ENCODE data around the gene SEZ6L. TPM values are rescaled to one million over a fixed set of nuclear protein-coding genes. Genes with fewer than 3 reads are reported as not detected.

SEZ6L gene
- total RNA-seq, 4 donors from 2014 or later = 0.26 to 2.6 TPM; not detected in 2

- Histone ChIP-seq H3K27me3 (no peaks in the 10 kb centered on the region), H3K4me1 (no peaks in the 10 kb centered on the region), H3K27ac (no peak overlapping the region), H3K36me3 (no peaks in the 10 kb centered on the region), H3K4me3 (no peak overlapping the region), H3K9me3 (no peaks in the 10 kb centered on the region)
- TF ChIP-seq CTCF (IDR thresholded peaks at IDR 0.05) (no peak), POLR2A (IDR thresholded peaks at IDR 0.05) (no peak)
- intact Hi-C loops (cut with DNase I; ENCODE audit: low total_unique reads) = no loop called here
- no peak for DNase-seq
Observed at GRCh38 chr22:26131589-26132154, 37.6 kb upstream of the SEZ6L start.

GRCh38 chr22:26134654-26135330 lies 34.5 kb upstream of the SEZ6L start:
- H3K9me3 ChIP-seq = no peaks in the 10 kb centered on the region
- no peak overlapping the region for H3K27ac ChIP-seq
- H3K4me3 ChIP-seq = no peak overlapping the region
- H3K27me3 ChIP-seq = no peaks in the 10 kb centered on the region
- no peaks in the 10 kb centered on the region for H3K4me1 ChIP-seq
- no peaks in the 10 kb centered on the region for H3K36me3 ChIP-seq
- no peak for DNase-seq
- TF ChIP-seq POLR2A (IDR thresholded peaks at IDR 0.05) (no peak), CTCF (IDR thresholded peaks at IDR 0.05) (no peak)
- intact Hi-C loops (cut with DNase I; ENCODE audit: low total_unique reads) = no loop called here

- TF ChIP-seq POLR2A (IDR thresholded peaks at IDR 0.05) (no peak), CTCF (IDR thresholded peaks at IDR 0.05) (no peak)
- intact Hi-C loops (cut with DNase I; ENCODE audit: low total_unique reads) = no loop called here
- Histone ChIP-seq H3K36me3 (no peaks in the 10 kb centered on the region), H3K4me3 (no peak overlapping the region), H3K27me3 (no peaks in the 10 kb centered on the region), H3K9me3 (no peaks in the 10 kb centered on the region), H3K4me1 (no peaks in the 10 kb centered on the region), H3K27ac (no peak overlapping the region)
- DNase-seq = no peak
Observed at GRCh38 chr22:26135806-26136205, 33.5 kb upstream of the SEZ6L start.

GRCh38 chr22:26139310-26139709 lies 30.0 kb upstream of the SEZ6L start:
- TF ChIP-seq CTCF (IDR thresholded peaks at IDR 0.05) = no peak
- TF ChIP-seq POLR2A (IDR thresholded peaks at IDR 0.05) = no peak
- DNase-seq = no peak
- Histone ChIP-seq H3K36me3 (no peaks in the 10 kb centered on the region), H3K9me3 (no peaks in the 10 kb centered on the region), H3K27me3 (no peaks in the 10 kb centered on the region), H3K27ac (no peak overlapping the region), H3K4me3 (no peak overlapping the region), H3K4me1 (no peaks in the 10 kb centered on the region)
- intact Hi-C loops (cut with DNase I; ENCODE audit: low total_unique reads) = no loop called here

- TF ChIP-seq POLR2A (IDR thresholded peaks at IDR 0.05) (no peak), CTCF (IDR thresholded peaks at IDR 0.05) (no peak)
- Histone ChIP-seq H3K4me1 (no peaks in the 10 kb centered on the region), H3K9me3 (no peaks in the 10 kb centered on the region), H3K27me3 (no peaks in the 10 kb centered on the region), H3K27ac (no peak overlapping the region), H3K4me3 (no peak overlapping the region), H3K36me3 (no peaks in the 10 kb centered on the region)
- DNase-seq = no peak
- intact Hi-C loops (cut with DNase I; ENCODE audit: low total_unique reads) = no loop called here
Observed at GRCh38 chr22:26141831-26142230, 27.4 kb upstream of the SEZ6L start.
